Measurements from ENCODE around the gene SLC25A43. TPM values are rescaled to one million over a fixed set of nuclear protein-coding genes. Genes with fewer than 3 reads are reported as not detected.

The SLC25A43 gene
- total and polyA plus RNA-seq, 2 of the 8 experiments (the other 6 are each of a cell fraction or from before 2014, with no cell fraction given), result 3.1 to 5.8 TPM

- Histone ChIP-seq H4K8ac (ENCODE audit: extremely low read depth, insufficient read depth, low read length) (no peak overlapping the region), H2BK5ac (ENCODE audit: low read depth, low read length) (no peak overlapping the region), H2BK120ac (replicated peaks; ENCODE audit: low read depth, low read length) (no peak overlapping the region), H3K56ac (replicated peaks; ENCODE audit: insufficient read length, low read depth, low read length) (no peak overlapping the region), H3K79me1 (ENCODE audit: low read depth, low read length) (no peaks in the 10 kb centered on the region), H3K4me3 (ENCODE audit: extremely low read depth in 1 of 4, insufficient read depth in 2 of 4, low read depth in 3 of 4, low read length in 4 of 4) (no peak overlapping the region), H3K4me2 (ENCODE audit: insufficient read depth in 1 of 2, low read depth in 2 of 2, low read length in 2 of 2) (no peak overlapping the region), H2BK12ac (ENCODE audit: low read depth, low read length) (no peak overlapping the region), H2AFZ (ENCODE audit: low read length) (no peak overlapping the region), H3K18ac (ENCODE audit: extremely low read depth, low read length) (no peak overlapping the region; the same call in 1 of the 2 replicates), H4K5ac (ENCODE audit: insufficient read length, low read depth, low read length) (no peak overlapping the region), H4K20me1 (replicated peaks in 1 of 2; ENCODE audit: control insufficient read depth in 1 of 2, insufficient read depth in 2 of 2, low read length in 2 of 2) (no peaks in the 10 kb centered on the region), H3K23ac (ENCODE audit: insufficient read length) (no peak overlapping the region), H2BK15ac (ENCODE audit: low read length) (no peak overlapping the region), H3K27me3 (replicated peaks in 1 of 4; ENCODE audit: control insufficient read depth in 3 of 4, extremely low read depth in 1 of 4, insufficient read depth in 3 of 4, low read length in 3 of 4) (no peaks in the 10 kb centered on the region), H3K79me2 (ENCODE audit: control insufficient read depth in 1 of 2, insufficient read depth in 2 of 2, low read length in 2 of 2) (no peaks in the 10 kb centered on the region), H3K9me3 (ENCODE audit: insufficient read depth in 2 of 2, low read depth in 1 of 2, low read length in 1 of 2) (no peaks in the 10 kb centered on the region), H3K4me1 (replicated peaks in 1 of 4; ENCODE audit: control insufficient read depth in 3 of 4, insufficient read depth in 4 of 4, low read length in 3 of 4) (no peaks in the 10 kb centered on the region), H4K91ac (replicated peaks; ENCODE audit: insufficient read length, low read length) (no peak overlapping the region), H2BK20ac (ENCODE audit: low read length) (no peak overlapping the region), H3K9ac (replicated peaks in 1 of 4; ENCODE audit: extremely low read depth in 1 of 4, low read depth in 3 of 4, low read length in 3 of 4) (no peak overlapping the region), H2AK5ac (ENCODE audit: low read depth, low read length) (no peak overlapping the region), H3K27ac (ENCODE audit: low read depth, low read length) (no peak overlapping the region), H3K4ac (replicated peaks; ENCODE audit: insufficient read length, low read depth, low read length) (no peak overlapping the region), H3K36me3 (ENCODE audit: control insufficient read depth in 2 of 4, insufficient read depth in 4 of 4, low read length in 3 of 4) (no peaks in the 10 kb centered on the region), H3K14ac (ENCODE audit: insufficient read length) (no peak overlapping the region), H3K23me2 (ENCODE audit: low read depth, low read length) (no peaks in the 10 kb centered on the region)
- FAIRE-seq (no peak), DNase-seq (ENCODE audit: low read depth in 1 of 2, low spot score in 2 of 2) (no peak)
- 100% methylated on average over 1 of the region's 1 CpG; no CpG with 5 or more reads in 1 of the 2 experiments for WGBS, 2 experiments (ENCODE audit: extremely low coverage in 1 of 2, insufficient coverage in 1 of 2, insufficient read length in 1 of 2, insufficient replicate concordance in 2 of 2, low coverage in 1 of 2, low lambda C conversion rate in 2 of 2, missing lambda C conversion rate in 1 of 2)
- ChIA-PET POLR2A (ENCODE audit: partially characterized antibody) (no interaction called here), CTCF (ENCODE audit: partially characterized antibody) (interaction anchor here (0.9 to 3.1 kb wide), 5 partner anchors 9 to 233 kb away, joined by 3 to 11 read pairs (median 3); no protein-coding TSS in a partner anchor)
- TF ChIP-seq RAD21 (IDR thresholded peaks at IDR 0.05 in 1 of 2, conservative IDR thresholded peaks at IDR 0.05 in 1 of 2; ENCODE audit: low read depth in 2 of 2, low read length in 2 of 2), result no peak
- no peak for TF ChIP-seq SIRT6 (IDR thresholded peaks at IDR 0.05; ENCODE audit: low read length)
- no peak for TF ChIP-seq KDM5A (IDR thresholded peaks at IDR 0.05; ENCODE audit: low read length)
- TF ChIP-seq CTCF (IDR thresholded peaks at IDR 0.05; ENCODE audit: control extremely low read depth in 1 of 3, insufficient read depth in 1 of 3, low read depth in 1 of 3, low read length in 3 of 3), result no peak
- TF ChIP-seq BRCA1 (IDR thresholded peaks at IDR 0.05; ENCODE audit: low read depth, low read length), result no peak
- no peak for TF ChIP-seq RBBP5 (IDR thresholded peaks at IDR 0.05; ENCODE audit: borderline replicate concordance, low read depth, low read length)
- TF ChIP-seq NANOG (IDR thresholded peaks at IDR 0.05; ENCODE audit: insufficient read depth, low read depth, low read length, poor library complexity, severe bottlenecking), result no peak
- no peak for TF ChIP-seq BCL11A (IDR thresholded peaks at IDR 0.05; ENCODE audit: low read depth in 2 of 2, low read length in 2 of 2)
- no peak for TF ChIP-seq RNF2 (IDR thresholded peaks at IDR 0.05; ENCODE audit: borderline replicate concordance, low read depth, low read length, missing control alignments, poor library complexity, severe bottlenecking)
- no peak for TF ChIP-seq SIX5 (IDR thresholded peaks at IDR 0.05; ENCODE audit: low read depth, low read length)
- no peak for TF ChIP-seq ZNF274 (IDR thresholded peaks at IDR 0.05; ENCODE audit: borderline replicate concordance, extremely low read depth, low read length)
Measured at GRCh38 chrX:119497185-119497584, 98.0 kb downstream of the SLC25A43 start.
